NOMO-1 (cell line): Measurements from ENCODE around the gene CCDC187.

Experiments used
- DNase-seq, 2 experiments: peaks; one replicate each; lab custom pipeline; 2025; ENCODE audit not compliant: unreplicated experiment in 2 of 2; lab: John Stamatoyannopoulos, UW

Gene CCDC187

DNA sequence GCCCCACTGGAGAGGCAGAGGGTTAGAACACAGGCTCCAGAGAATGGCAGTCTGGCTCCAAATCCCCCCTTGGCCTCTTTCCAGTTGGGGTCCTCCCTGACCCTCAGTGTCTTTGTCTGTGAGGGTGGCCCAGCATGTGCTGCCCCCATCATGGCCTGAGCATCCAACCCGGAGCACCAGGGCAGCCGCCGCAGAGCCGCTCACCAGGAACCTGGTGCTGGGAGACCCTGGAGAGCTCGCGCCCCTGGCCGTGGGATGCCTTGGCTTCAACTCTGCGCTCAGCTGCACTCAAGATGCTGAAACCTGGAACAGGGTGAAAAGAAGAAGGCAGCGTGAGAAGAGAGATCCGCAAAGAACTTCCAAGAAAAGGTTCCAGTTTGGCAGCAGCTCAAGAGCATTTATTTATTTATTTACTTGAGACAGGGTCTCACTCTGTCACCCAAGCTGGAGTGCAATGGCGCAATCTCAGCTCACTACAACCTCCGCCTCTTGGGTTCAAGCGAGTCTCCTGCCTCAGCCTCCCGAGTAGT lies 3.8 kb downstream of the CCDC187 start:
- DNase-seq: no peak

DNA sequence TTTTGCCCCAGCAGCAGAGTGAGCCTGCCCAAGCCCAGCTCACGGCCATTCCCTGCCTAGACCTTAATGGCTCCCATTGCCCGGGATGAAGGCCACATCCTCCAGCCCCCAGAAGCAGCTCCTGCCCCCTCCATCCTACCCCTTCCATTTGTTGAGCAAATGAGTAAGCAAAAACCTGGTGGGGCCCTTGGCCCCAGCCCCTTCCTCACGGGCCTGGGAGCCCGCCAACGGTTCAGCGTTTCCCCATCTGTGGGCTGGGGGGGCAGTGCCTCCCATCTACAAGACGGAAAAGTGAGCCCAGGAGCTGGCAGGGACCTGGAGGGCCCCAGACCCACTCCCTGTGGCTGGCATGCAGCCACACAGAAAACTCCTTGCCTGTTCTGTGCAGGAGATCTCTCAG lies 4.4 kb downstream of the CCDC187 start:
- DNase-seq: no peak

DNA sequence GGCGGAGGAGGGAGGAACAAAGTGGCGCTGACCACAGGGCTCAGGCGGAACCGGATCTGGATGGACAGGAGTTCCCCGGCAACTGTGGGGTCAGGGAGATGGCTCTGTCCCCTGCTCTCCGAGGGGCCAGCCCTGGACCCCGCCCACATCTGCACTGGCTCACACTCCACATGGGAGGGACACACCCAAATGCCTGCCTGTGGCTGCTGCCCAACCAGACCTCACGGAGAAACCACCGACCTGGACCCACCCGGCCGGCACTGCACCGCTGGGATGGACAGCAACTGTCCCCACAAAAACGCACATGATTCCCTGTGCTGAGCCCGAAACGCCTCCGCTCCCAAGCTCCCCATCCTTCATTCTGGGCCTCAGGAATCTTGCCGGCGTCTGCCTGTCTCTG lies 4.8 kb downstream of the CCDC187 start:
- DNase-seq: no peak

DNA sequence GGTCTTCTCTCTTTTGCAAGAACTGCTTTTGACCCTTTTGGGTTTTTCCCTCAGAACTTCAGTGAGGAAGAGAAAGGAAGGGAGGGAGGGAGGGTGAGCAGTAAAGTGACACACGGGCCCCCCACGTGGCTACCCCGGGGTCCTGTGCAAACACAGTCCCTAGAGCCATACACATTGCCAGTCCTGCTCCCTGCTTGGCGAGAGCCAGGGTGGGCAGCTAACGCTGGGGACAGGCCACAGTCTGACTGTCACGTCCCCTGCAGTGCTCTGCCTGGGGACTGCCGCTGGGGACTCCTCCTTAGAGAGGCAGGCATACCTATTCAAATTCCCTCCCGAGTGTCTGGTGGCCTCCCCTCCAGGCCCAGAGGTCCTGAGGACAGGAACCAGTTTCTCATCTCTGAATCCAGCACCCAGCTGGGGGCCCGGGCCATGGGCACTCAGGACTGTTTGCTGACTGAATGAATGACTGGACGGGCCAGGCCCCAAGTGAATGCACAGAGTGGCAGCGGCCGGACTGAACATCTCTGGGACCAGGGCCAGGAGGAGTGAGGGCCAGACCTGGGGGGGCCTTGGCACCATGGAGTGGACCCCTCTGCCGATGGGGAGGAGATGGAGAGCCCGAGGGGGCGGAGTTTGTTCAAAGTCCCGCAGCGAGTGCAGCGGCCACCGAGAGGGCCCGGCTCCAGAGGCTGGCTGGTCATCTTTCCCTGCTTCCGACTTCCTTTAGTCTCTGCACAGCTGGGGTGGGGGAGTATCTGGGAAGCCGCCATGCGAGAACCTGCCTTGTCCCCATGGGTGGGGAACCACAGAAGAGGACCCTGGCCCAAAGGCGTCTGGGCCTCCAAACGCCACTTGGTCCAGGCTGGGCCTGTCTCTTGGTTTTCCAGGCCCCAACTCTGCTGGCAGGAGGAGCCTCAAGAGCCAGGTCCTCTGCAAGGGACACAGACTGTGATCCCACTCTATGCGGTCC lies 5.8 kb downstream of the CCDC187 start:
- no peak for DNase-seq

DNA sequence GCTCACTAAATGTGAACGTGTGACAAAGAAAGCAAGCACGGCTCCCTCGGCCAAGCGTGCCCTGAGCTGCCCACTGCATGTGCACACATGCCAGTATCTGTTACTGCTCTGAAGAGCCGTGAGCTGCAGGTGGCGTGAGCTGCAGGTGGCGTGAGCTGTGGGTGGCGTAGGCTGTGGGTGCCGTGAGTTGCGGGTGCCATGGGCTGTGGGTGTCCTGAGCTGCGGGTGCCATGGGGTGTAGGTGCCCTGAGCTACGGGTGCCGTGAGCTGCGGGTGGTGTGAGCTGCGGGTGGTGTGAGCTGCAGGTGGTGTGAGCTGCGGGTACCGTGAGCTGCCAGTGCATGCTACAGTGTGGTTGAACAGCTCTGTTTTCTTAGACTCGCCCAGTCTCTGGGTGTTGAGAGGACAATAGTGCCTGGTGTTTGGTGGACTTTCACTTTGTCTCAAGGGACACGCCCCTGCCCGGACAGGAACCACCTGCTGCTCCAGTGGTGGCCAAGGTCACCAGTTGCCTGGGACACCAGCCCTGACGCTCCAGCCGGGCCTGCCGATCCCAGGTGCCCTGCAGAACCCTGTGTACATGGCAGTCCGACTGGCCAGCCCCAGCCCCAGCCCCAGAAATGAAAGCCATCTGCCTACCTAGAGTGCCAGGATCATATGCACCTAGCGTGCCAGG lies 6.7 kb downstream of the CCDC187 start:
- no peak for DNase-seq

DNA sequence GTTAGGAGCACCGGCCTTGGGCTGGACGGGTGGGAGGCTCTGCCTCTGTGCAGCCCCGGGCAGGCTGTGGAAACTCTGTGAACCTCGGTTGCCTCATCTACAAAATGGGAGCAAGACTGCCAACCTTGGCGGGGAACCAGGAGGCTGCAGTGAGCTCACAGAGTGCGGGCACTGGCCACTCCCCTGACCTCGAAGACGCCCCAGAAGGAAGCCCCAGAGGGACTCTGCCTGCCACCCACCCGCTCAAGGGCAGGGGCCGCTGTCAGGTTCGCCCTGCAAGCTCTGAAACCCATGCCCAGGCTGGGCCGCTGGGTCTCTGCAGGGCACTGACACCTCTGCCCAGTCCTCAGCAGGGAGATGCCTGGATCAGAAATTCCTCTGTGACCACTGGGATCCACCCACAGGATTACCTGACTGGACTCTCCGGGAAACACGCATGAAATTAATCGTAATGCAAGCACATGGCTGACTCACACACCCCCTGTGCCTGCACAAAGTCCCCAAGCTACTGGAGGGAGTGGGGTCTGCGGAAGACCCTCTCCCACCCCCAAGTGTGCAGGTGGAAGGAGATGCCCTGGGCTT lies 7.4 kb downstream of the CCDC187 start:
- no peak for DNase-seq

DNA sequence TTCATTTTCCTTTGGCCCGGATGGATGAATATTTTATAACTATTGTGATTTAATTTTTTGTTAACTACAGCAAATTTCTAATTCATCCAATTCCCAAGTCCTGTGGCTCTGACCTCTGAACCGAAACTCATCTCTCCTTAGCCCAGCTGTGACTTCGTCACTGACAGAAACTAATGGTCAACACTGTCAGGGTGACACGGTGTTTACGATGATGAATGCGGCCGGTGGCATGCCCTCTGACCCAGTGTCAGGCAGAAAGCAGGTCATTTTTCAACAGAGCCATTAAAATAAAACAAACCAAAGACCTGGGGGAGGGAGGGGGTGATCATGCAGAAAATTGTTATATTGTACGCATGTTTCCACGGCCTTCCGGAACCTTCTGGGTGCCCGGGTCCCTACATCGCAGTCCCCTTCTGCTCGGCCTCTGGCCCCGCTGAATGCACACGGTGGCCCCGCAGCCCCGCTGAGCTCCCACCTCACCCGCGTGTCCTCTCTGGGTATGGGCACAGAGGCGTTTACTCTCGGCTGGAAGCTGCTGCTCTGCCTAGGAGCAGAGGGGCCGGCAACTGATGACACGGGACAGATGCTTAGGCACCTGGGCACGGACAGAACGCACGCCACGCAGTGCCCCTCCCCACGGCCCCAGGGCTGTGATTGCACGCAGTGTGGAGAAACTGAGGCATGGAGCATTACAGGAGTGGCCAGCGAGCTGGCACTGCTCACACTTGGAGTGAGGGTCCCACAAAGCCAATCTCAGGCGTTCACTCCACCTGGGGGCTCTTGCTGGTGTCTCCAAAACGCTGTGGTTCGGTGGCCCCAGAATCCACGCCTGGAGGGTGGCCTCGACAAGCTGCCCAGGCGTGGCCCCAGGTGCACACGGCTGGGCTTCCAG lies 8.1 kb downstream of the CCDC187 start:
- DNase-seq: no peak

DNA sequence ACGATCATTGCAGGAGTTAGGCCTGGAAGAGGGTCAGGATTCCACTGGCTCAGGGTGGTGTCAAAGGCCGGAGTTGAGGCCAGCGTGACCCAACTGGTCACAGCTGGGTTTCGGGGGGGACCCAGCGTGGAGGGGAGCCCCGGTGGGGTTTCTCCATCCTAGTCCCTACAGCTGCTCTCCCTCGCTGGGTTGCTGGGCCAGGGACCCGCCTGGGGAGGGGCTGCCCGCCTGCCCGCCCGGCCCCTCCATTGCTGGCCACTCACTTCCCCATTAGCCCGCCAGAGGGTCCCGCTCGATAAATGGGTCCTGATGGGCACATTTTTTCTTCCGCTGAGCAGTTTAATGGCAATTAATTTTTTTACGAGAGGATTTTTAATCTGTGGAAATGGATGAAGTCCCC lies 8.8 kb downstream of the CCDC187 start:
- no peak for DNase-seq

DNA sequence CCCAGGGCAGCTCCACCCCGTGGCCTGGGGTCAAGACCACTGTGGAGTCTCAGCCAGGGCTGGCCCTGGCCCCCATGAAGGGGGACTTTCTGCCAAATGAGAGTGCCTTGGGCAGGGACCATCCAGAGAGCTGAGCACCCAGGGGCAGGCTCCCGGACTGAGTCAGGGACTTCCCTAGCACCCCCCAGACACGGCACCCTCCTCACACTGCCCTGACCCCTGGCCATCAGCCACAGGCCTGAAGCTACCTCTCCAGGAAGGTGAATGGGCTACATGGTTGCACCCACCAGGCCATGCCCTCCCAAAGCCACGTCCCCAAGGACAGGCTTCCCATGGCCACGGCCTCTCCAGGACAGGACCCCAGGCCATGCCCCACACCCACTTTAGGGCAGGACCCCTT lies 9.5 kb downstream of the CCDC187 start:
- DNase-seq: no peak

DNA sequence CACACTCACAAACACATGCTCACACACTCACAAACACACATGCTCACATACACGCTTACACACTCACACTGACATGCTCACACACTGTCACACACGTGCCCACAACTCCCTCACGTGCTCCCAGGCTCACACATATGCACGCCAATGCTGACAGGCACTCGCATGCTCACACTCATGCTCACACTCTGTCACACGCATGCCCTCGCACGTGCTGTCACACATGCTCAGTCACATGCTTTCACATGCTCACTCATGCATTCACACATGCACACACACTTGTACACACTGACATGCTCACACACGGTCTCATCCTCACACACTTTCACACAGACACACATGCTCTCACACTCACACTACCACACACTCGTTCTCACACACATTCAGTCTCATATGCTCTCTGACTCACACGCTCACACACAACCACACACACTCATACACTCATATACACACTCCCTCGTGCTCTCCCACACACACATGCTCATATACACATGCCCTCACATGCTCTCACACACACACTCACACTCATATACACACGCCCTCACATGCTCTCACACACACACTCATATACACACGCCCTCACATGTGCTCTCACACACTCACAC lies 10.3 kb downstream of the CCDC187 start:
- DNase-seq: no peak

DNA sequence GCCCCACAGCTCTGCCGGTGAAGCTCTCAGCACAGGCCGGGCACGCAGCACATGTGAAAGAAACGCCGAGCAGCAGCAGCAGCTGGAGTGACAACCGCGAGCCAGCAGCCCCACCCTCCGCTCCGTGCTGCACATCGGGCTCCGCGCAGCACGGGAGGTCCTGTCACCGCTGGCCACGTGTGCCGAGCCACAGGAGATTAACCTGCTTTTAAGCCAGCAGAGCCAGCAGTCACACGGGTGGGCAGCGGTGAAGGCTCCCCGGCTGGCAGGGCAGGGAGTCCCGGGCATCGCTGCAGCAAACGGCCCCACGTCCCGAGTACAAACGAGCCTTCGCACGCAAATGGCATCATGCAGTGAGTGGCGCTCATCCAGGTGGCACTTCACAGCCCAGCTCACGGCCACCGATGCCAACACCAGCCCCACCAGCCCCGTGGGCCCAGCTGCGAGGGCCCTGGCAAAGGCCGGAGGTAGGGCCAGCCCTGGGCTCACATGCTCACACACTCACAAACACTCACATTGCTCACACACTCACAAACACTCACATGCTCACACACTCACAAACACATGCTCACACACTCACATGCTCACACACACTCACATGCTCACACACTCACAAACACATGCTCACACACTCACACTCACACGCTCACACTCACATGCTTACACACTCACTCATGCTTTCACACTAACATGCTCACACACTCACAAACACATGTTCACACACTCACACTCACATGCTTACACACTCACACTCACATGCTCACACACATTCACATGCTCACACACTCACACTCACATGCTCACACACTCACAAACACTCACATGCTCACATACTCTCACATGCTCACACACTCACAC lies 11.1 kb downstream of the CCDC187 start:
- no peak for DNase-seq

DNA sequence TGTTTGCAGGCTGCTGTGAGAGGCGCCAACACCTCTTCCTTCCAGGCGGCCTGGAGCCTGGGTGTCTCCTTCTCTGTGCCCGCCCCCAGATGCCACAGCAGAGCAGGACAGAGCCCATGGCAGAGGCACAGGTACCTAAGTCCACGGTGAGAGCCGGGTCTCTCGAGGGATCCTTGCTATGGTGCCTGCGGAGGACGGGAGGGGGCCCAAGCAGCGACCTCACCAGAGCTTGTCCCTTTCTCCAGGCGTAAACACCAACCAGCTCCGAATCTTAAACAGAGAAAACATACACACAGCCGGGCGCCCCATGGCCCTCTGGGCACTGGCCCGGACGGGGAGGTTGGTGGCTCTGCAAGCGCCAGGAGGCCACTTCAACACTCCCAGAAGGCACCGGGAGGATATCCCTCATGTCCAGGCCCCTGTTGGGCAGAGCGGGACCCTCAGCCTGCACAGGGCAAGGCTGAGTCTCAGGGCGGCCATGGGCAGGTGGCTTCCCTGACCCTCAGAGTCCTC lies 11.8 kb downstream of the CCDC187 start:
- no peak for DNase-seq

DNA sequence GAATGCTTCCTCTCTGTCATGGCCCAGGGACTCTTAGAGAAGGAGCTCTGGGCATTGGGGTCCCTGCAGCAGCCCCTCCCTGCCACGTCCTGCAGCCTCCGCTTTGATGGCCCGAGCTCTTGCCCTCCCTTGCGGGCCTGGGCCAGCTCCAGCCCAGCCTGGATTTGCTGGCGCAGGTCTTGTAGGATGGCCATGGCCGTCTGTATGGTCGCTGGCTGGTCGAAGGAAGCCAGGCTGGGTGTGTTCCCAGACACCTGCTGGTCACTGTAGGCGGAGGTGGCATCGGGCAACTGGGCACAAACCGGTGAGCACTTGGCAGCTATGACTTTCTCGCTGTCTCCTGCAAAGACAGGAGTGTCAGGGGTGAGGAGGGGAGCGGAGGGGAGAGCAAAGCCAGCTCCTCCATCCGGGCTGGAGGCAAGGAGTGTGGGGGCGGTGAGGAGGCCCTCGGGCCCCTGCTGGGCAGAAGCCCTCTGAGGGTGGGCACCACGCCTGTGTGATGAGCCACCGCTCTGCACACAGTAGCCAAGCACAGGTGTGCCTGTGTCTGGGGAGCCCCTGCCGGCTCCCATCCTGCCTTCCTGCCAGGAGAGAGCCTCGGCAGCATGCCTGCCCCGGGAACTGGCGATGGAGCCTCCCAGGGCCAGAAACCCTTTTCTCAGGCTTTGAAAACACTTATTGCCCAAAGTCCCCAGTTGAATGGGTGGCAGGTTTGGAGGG lies 12.4 kb downstream of the CCDC187 start:
- no peak for DNase-seq

DNA sequence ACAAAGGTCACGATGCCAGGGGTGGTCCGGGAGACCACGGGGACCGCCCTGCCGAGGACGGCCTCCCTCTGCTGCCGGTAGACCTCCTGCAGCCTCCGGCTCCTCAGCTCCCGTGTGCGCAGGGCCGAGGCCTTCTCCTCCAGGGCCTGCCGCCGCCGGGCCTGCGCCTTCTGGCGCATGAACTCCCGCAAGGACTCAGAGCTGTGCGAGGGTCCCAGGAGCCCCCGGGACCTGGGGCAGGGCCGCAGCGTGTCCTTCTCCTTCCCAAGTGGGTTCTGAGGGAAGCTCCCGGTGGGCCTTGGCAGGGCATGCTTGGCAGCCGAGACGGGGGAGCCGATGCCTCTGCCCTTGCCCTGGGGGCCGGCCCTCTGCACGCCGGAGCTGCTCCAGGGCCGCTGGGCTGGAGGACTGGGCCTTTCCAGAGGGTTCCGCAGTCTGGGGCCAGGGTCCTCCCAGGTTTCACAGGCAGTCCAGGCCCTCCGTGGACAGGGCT lies 13.3 kb downstream of the CCDC187 start:
- DNase-seq: no peak

DNA sequence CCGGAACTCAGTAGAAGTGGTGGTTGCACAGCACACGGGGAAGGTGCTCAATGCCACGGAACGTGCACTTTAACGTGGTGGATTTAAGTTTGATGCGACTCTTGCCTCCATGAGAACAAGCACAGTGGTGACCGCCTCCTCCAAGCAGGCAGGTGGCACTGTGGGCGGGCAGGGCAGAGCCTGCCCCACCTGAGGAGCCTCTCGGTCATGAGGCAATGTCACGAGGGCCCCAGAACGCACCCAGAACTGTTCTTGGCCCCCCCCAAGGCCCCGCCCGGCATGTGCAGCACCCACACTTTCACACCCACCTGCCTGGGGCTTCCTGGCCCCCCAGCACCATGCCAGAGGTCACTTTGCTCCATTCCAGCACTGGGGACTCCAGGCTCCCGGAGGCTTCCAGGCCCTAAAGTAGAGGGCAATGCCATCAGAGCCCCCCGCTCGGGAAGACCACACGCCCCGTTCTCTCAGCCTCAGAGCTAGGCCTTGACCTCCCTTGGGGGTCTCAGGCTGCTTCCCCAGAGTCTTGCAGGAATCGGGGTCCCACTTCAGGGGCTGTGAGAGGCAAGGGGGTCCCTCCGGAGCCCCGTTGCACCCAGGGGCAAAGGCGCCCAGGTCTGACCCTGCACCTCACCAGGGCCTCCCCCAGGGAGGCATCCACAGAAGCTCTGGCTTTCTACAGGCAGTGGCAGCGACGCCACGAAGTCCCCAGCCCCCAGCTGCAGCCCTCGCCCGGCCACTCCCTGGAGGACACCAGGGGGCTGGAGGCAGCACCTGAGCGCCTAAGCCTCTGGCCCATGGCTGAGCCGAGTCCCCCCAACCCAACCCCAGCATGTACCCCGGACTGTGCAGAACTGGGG lies 14.0 kb downstream of the CCDC187 start:
- no peak for DNase-seq

DNA sequence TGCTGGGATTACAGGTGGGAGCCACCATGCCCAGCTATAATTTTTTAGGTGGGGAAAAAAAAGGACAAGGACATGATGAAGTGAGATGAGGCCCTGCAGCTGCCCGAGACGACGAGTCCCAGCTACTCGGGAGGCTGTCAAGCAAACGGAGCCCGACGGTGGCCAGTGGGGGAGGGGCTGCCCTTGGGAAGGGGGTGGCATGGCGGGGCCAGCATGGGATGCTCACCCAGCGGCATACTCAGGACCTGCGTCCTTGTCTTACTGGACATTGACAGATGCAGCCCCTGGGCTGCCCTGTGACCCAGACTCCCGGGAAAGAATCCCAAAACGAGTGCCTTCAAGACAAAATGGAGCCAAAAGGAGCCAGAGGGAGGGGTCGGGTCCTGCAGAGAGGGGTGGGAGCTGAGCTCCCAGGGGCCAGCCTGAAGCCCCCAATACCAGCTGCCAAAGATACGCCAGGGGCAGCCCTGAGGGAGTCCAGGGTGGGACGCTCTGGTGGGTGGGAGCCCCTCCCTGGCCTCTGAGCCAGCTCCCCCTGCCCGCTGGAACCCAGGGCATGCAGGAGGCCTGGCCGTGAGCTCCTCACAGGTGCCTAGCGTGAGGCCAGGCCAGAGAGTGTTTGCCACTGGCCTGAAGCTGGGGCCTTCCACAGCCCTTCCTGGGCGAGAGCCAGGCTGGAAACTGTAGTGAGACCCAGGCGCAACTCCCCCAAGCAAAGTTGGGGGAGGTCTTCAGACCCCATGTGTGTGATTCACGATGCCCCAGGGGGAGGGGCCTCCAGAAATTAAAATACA lies 15.7 kb downstream of the CCDC187 start:
- DNase-seq: no peak
